Skeletal muscle satellite cell (primary cell): ENCODE measurements around the gene BEND3.

Source experiments
- H3K27me3 ChIP-seq: 2 replicates; pipeline ENCODE4 v1.7.0; 2013; ENCODE audit warnings: low read length; ENCODE audit not compliant: control insufficient read depth, insufficient read depth
- H3K36me3 ChIP-seq: 2 replicates; pipeline ENCODE4 v1.7.0; 2013; ENCODE audit warnings: mild to moderate bottlenecking, control low read depth, low read length; ENCODE audit not compliant: insufficient read depth
- H3K4me1 ChIP-seq: 2 replicates; pipeline ENCODE4 v1.7.0; 2013; ENCODE audit warnings: low read length; ENCODE audit not compliant: control insufficient read depth, insufficient read depth
- H3K4me2 ChIP-seq: 2 replicates; pipeline ENCODE4 v1.7.0; 2013; ENCODE audit warnings: mild to moderate bottlenecking, low read length
- H3K4me3 ChIP-seq: 2 replicates; pipeline ENCODE4 v1.7.0; 2013; ENCODE audit warnings: low read length
- H3K9ac ChIP-seq: 2 replicates; pipeline ENCODE4 v1.7.0; 2013; ENCODE audit warnings: mild to moderate bottlenecking, low read depth, low read length, moderate library complexity
- H3K9me3 ChIP-seq: replicated peaks from 2 replicates; pipeline ENCODE4 v1.7.0; 2013; ENCODE audit warnings: mild to moderate bottlenecking, control low read depth, low read length

The BEND3 gene

GRCh38 chr6:107059606-107060005 lies 55.7 kb downstream of the BEND3 start:
- Histone ChIP-seq H3K4me3 (no peak overlapping the region), H3K9me3 (no peaks in the 10 kb centered on the region), H3K27me3 (peaks cover 9% of the 10 kb centered on the region), H3K4me1 (peaks cover 4% of the 10 kb centered on the region), H3K9ac (no peak overlapping the region), H3K4me2 (no peak overlapping the region), H3K36me3 (no peaks in the 10 kb centered on the region)

- no peaks in the 10 kb centered on the region for H3K36me3 ChIP-seq
- no peak overlapping the region for H3K9ac ChIP-seq
- no peaks in the 10 kb centered on the region for H3K9me3 ChIP-seq
- H3K4me2 ChIP-seq = no peak overlapping the region
- no peaks in the 10 kb centered on the region for H3K4me1 ChIP-seq
- no peak overlapping the region for H3K4me3 ChIP-seq
- peaks cover 9% of the 10 kb centered on the region for H3K27me3 ChIP-seq
These were observed 57.6 kb downstream of the BEND3 start for GRCh38 chr6:107057679-107058078.

GRCh38 chr6:107056796-107057195 lies 58.5 kb downstream of the BEND3 start:
- H3K4me2 ChIP-seq = no peak overlapping the region
- H3K4me3 ChIP-seq = no peak overlapping the region
- H3K27me3 ChIP-seq = peaks cover 7% of the 10 kb centered on the region
- H3K4me1 ChIP-seq = no peaks in the 10 kb centered on the region
- no peaks in the 10 kb centered on the region for H3K36me3 ChIP-seq
- H3K9ac ChIP-seq = no peak overlapping the region
- H3K9me3 ChIP-seq = no peaks in the 10 kb centered on the region

- Histone ChIP-seq H3K9me3 (no peaks in the 10 kb centered on the region), H3K9ac (no peak overlapping the region), H3K4me3 (no peak overlapping the region), H3K4me2 (no peak overlapping the region), H3K27me3 (no peaks in the 10 kb centered on the region), H3K4me1 (no peaks in the 10 kb centered on the region), H3K36me3 (peaks cover 17% of the 10 kb centered on the region)
These were observed 67.5 kb downstream of the BEND3 start for GRCh38 chr6:107047807-107048206.

GRCh38 chr6:107045826-107046675 lies 69.3 kb downstream of the BEND3 start:
- Histone ChIP-seq H3K4me3 (no peak overlapping the region), H3K9ac (no peak overlapping the region)

GRCh38 chr6:107033126-107033525 lies 82.2 kb downstream of the BEND3 start:
- no peaks in the 10 kb centered on the region for H3K27me3 ChIP-seq
- peaks cover 16% of the 10 kb centered on the region for H3K4me1 ChIP-seq
- H3K9me3 ChIP-seq = no peaks in the 10 kb centered on the region
- no peaks in the 10 kb centered on the region for H3K36me3 ChIP-seq
- H3K4me2 ChIP-seq = no peak overlapping the region
- no peak overlapping the region for H3K9ac ChIP-seq
- no peak overlapping the region for H3K4me3 ChIP-seq

More at GRCh38 chr6:107045826-107046675, 69.3 kb downstream of the BEND3 start:
- no peak overlapping the region for H3K4me2 ChIP-seq
- H3K9me3 ChIP-seq = no peaks in the 10 kb centered on the region
- no peaks in the 10 kb centered on the region for H3K27me3 ChIP-seq
- no peaks in the 10 kb centered on the region for H3K4me1 ChIP-seq
- H3K36me3 ChIP-seq = peaks cover 17% of the 10 kb centered on the region

GRCh38 chr6:107032051-107032450 lies 83.3 kb downstream of the BEND3 start:
- H3K4me1 ChIP-seq = peaks cover 16% of the 10 kb centered on the region
- no peaks in the 10 kb centered on the region for H3K36me3 ChIP-seq
- no peak overlapping the region for H3K4me3 ChIP-seq
- no peak overlapping the region for H3K9ac ChIP-seq
- no peaks in the 10 kb centered on the region for H3K27me3 ChIP-seq
- H3K4me2 ChIP-seq = peak overlapping the region; percentile 18
- no peaks in the 10 kb centered on the region for H3K9me3 ChIP-seq

- H3K9ac ChIP-seq = no peak overlapping the region
- H3K4me1 ChIP-seq = peaks cover 16% of the 10 kb centered on the region
- H3K9me3 ChIP-seq = no peaks in the 10 kb centered on the region
- H3K36me3 ChIP-seq = no peaks in the 10 kb centered on the region
- no peaks in the 10 kb centered on the region for H3K27me3 ChIP-seq
- no peak overlapping the region for H3K4me2 ChIP-seq
- H3K4me3 ChIP-seq = no peak overlapping the region
These were observed 85.2 kb downstream of the BEND3 start for GRCh38 chr6:107030151-107030550.

- Histone ChIP-seq H3K9me3 (no peaks in the 10 kb centered on the region), H3K36me3 (no peaks in the 10 kb centered on the region), H3K4me2 (no peak overlapping the region), H3K27me3 (no peaks in the 10 kb centered on the region), H3K9ac (no peak overlapping the region), H3K4me1 (peaks cover 4% of the 10 kb centered on the region), H3K4me3 (no peak overlapping the region)
These were observed 88.3 kb downstream of the BEND3 start for GRCh38 chr6:107026965-107027364.

- H3K4me3 ChIP-seq = no peak overlapping the region
- no peak overlapping the region for H3K9ac ChIP-seq
- no peaks in the 10 kb centered on the region for H3K9me3 ChIP-seq
- no peaks in the 10 kb centered on the region for H3K36me3 ChIP-seq
- no peaks in the 10 kb centered on the region for H3K4me1 ChIP-seq
- H3K4me2 ChIP-seq = no peak overlapping the region
- peaks cover 5% of the 10 kb centered on the region for H3K27me3 ChIP-seq
These were observed 93.7 kb downstream of the BEND3 start for GRCh38 chr6:107021446-107022185.

GRCh38 chr6:107020239-107020638 lies 95.1 kb downstream of the BEND3 start:
- no peaks in the 10 kb centered on the region for H3K36me3 ChIP-seq
- no peaks in the 10 kb centered on the region for H3K9me3 ChIP-seq
- no peak overlapping the region for H3K4me3 ChIP-seq
- H3K27me3 ChIP-seq = peaks cover 5% of the 10 kb centered on the region
- no peak overlapping the region for H3K4me2 ChIP-seq
- H3K9ac ChIP-seq = no peak overlapping the region
- H3K4me1 ChIP-seq = no peaks in the 10 kb centered on the region
